CMK (cell line): ENCODE measurements around the gene SLC16A12.

ENCODE experiments used
- DNase-seq: peaks from one replicate; pipeline ENCODE4 v3.0.0-alpha.2; 2010; ENCODE audit warnings: low read depth

Gene SLC16A12, protein sequence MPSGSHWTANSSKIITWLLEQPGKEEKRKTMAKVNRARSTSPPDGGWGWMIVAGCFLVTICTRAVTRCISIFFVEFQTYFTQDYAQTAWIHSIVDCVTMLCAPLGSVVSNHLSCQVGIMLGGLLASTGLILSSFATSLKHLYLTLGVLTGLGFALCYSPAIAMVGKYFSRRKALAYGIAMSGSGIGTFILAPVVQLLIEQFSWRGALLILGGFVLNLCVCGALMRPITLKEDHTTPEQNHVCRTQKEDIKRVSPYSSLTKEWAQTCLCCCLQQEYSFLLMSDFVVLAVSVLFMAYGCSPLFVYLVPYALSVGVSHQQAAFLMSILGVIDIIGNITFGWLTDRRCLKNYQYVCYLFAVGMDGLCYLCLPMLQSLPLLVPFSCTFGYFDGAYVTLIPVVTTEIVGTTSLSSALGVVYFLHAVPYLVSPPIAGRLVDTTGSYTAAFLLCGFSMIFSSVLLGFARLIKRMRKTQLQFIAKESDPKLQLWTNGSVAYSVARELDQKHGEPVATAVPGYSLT

DNA sequence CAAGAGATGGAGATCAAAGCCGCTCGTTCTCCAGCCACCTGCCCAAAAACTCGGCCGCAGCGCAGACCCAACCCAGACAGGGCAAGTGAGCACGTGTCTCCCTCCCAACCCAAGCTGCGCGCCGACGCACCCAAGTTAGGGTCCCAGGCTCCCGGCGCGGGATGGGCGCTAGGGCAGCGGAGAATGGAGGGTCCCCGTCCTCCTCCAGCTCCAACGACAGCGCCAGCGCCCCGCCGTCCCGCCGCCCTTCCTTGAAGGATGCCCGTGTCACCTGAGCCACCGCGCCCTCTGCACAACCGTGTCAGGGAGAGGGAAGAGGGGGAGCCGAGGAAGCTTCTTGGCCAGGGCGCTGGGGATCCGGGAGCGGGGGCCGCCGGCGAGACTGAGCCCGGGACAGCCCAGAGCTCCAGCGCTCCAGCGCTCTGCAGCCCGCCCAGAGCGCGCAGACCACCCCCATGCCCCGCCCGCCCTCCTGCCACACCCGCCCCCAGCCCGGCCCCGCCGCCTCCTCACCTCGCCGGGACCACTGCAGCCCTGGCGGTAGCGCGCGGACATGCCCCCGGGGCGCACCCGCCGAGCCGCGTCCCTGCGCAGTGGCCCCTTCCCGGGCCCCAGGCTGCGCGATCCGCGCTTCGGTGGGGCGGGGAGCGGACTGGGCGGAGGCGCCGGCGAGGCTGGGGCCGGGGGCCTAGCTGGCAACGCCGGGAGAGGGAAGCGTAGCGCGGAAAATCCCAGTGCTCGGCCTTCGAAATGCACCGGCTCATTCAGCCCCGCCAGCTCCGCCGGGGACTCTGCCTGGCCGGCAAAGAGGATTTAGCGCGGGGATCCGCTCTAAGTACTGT, at the start of gene SLC16A12:
Gene SLC16A12 (minus strand): TSS at position 424 of the 842 bp plus-strand sequence. CDS start 73,016 bp downstream, outside the sequence.
- DNase-seq = no peak

DNA sequence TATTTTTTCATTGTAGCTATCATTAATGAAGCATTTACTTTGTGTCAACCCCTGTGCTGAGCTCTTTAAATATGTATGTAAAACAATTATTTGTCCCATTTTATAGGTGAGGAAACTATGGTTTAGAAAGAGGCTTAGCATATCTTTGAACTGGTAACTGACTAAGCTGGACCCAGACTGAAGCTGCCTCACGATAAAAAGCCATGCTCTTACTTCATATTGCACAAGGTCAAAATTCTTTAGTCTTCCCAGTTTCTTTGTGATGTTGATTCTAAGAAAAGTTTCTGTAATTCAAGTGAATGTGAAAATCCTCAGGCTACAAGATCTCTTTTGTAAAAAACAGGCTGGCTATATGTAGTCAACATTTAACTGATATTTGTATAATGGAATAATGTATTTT, 46.6 kb upstream of the SLC16A12 start:
- DNase-seq = no peak

DNA sequence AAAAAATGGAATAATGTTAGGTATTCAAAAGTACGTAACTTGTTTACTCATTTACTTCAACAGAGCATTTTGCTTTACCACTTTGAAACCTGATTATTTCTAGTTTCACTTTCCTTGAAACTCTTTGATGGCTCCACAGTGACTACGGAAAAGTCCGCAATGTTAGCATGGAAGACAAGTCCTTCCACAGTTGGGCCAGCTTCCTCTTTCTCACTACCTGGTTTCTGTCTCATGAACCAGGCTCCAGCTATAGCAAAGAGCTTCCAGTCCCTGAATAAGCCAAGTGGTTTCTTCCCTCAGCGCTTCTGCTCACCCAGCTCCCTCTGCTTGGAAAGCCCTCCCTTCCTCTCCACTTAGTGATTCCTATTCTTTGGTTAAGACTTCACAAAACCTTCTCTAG, 44.8 kb upstream of the SLC16A12 start:
- no peak for DNase-seq

DNA sequence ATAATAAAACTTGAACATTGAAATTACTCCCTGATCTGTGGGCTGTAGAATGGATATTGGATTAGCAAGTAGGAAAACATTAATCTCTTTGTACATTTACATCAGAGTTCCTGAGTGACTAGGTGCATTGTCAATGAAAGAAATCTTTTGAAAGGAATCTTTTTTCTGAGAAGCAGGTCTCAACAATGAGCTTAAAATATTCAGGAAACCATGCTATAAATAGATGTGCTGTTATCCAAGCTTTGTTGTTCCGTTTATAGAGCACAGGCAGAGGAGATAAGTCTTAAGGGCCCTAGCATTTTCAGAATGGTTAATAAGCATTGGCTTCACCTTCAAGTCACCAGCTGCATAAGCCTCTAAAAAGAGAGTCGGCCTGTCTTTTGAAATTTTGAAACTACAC, 41.3 kb upstream of the SLC16A12 start:
- no peak for DNase-seq

GRCh38 chr10:89576022-89576421, 40.6 kb upstream of the SLC16A12 start:
- DNase-seq = no peak

GRCh38 chr10:89575031-89575430, 39.6 kb upstream of the SLC16A12 start:
- no peak for DNase-seq

- no peak for DNase-seq
These were observed 39.0 kb upstream of the SLC16A12 start for GRCh38 chr10:89574368-89574767.

DNA sequence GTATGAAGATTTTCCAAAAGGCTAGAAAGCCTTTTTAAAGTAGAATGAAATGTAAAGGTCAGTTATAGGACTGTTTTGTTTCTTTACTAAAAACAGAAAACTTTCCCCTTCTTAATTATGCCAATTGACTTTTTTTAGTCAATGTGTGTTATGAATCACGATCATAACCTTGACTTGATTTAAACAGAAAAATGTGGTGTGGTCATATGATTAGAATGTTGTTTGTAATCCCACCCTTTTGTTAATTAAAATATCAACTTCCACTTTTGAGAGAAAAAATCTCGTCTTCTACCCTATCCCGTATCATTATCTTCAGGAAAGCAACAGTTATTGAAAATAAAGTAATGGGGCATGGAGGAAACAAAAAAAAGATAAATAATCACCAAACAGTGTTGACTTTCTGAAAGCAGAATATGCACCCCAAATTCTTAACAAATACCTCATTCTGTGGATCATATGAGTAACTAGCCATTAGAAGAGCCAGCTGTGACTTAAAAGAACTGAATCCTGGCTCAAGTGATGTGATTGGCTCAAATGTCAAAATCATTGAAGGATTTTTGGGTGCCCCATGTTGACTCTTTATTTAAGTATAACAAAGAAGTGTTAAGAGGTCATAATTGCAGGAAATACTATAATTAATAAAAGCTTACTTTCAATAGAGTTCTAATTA, 32.3 kb upstream of the SLC16A12 start:
- DNase-seq = no peak

- no peak for DNase-seq
These were observed 31.6 kb upstream of the SLC16A12 start for GRCh38 chr10:89566992-89567391.

DNA sequence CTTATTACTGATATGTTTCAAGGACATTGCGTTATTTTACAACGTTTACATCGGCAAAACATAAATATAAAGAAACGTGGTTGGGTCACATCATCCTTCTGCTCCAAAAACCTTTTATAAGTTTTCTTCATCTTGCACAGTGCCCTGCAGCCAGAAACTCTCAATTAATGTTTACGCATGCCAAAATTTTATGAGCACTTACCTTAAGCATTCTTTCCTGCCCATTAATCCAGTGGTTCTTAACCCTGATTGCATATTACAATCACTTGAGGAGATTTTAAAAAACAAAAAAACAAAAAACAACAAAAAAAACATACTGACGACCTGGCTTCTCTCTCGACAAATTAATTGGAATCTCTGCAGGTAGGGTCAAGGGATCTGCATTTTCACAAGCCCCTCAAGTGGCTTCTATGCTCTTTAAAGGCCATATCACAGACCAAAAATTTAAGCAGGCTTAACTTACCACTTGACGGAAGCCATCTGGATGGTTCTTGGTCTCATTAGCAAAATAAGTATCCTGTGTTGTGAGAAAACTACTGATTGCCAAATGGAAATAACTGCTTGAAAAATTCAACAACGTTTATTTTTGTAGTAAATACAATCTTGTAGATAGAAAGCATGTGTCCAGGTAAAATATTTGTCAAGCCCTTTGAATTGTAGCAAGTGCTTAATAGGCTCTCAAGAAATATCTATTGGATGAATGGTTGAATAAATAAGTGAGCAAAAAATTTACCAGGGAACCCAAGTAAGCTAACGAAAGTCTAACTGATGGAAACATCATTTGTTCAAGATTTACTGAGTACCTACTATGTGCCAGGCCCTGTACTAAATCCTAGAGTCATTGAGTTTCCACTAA, 30.9 kb upstream of the SLC16A12 start:
- DNase-seq = no peak

DNA sequence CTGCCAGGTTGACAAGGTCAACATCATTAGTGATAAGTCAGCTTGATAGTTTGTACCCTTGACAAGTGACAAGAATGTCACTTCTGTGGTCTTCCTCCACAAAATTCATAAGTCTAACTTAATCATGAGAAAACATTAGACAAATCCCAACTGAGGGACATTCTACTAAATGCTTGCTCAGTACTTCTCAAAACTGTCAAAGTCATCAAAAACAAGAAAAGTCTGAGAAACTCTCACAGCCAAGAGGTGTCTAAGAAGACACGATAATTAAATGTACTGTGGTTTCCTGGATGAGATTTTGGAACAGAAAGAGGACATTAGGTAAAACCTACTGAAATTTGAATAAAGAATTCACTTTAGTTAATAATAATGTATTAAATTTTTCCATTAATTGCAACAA, 29.8 kb upstream of the SLC16A12 start:
- no peak for DNase-seq

- DNase-seq = no peak
These were observed 28.6 kb upstream of the SLC16A12 start for GRCh38 chr10:89563861-89564478.

DNA sequence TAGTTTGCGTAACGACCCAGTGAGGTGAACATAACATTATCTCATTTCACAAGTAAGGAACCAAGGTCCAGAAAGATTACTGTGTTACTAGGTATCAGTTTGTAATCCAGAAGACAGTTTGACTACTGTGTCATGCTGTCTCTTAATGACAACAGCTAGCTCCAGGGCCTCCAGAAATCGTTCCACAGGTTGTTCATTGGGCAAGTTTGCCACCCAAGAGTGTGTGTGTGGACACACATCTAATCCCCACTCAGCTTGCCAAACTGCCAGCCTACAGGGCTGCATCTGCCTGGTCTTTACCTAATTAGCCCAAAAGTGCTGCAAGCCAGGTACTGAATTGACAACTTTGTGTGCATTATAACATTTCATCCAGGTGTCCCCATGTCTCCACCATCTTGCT, 27.9 kb upstream of the SLC16A12 start:
- no peak for DNase-seq

- no peak for DNase-seq
These were observed 21.2 kb upstream of the SLC16A12 start for GRCh38 chr10:89556600-89556999.

DNA sequence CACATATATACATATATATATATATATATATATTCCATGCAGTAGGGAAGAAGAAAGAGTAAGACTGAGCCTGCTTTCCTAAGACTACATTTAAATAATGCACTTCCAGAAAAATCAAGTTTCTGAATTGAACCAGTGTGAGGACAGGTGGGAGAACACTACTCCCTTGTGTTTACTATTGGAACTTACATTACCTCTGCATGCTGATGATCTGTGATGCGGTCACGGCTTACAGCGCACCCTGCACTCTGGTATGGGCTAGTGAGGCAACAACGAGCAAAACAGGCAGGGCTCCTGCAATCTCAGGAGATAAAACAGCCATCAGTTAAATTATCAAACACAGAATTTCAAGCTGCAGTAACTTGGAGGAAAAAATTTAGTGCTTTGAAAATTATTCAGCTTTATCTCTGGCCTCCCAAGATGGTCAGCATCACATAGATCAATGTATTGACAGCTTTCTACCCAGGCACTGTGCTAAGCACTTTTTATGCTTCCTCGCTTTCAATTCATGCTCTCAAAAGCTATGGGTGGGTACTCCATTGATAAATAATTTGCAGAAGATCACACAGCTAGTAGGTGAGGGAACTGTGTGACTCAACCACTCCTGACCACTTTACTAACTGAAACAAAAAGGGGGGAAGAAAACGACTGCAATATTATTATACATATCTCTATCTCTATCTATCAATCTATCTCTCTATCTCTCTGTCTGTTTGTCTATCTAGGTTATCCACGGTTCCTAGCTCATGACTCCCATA, 20.5 kb upstream of the SLC16A12 start:
- DNase-seq = no peak

- no peak for DNase-seq
These were observed 19.0 kb upstream of the SLC16A12 start for GRCh38 chr10:89554433-89554832.

DNA sequence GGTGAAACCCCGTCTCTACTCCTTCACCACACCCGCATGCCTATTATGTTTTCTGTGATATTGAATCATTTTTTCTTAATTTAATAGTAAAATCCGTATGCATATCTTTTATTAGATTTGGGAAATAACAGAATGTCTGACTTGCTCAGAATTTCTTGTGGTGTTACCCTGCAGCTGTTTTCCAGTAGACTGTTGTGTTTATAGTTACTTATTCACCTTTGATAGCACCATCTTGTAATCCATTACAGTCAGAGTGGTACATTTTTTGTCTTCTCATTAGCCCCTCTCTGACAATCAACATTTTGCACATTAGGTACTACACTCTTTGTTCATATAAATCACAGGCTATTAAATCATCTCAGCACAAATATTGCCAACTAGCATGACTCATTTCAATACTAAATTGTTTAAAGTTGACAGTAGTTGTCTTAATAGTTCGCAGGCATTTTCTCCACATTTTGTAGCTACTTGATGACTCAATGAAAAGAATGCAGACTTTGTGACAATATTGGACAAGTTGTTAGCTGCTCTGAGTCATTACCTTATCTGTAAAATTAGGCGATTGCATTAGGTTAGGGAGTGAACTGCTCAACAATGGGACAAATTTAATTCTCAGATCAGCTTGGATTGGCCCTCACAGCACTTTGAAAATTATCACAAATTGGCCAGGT, 17.8 kb upstream of the SLC16A12 start:
- DNase-seq = no peak

- no peak for DNase-seq
These were observed 16.8 kb upstream of the SLC16A12 start for GRCh38 chr10:89552213-89552612.

DNA sequence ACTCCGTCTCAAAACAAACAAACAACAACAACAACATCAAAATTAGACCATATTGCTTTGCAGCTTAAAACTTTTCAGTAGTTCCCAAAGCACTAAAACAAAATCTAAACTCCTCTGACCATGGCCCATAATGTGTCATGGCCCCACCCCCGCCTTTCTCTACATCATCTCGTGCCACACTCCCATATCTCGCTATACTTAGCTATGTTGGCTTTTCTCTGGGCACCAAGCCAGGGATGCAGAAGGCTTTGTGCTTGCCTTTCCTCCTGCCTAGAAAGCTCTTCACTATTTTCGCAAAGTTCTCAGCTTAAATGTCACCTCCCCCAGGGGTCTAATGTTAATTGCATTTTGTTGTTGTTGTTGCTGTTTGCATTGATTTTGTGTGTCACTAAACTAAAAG, 15.1 kb upstream of the SLC16A12 start:
- DNase-seq = no peak

DNA sequence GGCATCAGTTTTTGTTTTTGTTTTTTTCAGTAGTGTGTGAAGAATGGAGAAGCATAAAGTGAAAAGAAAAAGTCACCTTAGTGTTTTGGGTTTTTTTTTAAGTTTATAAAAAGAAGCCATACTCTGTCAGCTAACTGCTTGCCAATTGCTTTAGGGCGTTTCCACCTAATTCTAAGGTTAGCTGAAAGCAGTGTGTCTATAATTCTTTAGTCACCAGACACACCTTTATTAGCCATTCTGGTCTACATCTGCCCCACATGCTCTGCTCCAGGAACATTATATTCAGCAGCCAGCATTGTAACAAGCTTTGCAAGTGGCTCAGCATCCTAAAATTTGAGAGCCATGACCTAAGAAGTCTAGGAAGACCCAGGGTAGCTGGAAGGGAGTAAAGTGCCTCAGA, 14.1 kb upstream of the SLC16A12 start:
- no peak for DNase-seq
